HG03439 (cell line): ENCODE results near the gene C11orf54.
"Not testable (repeated sequence)": the region's sequence is repeated elsewhere in the genome, so short reads cannot be mapped to it uniquely, and the experiment has no call there.

Source experiments
- ATAC-seq: cut with Tn5 transposase; IDR thresholded peaks from one replicate; pipeline ENCODE4 v1.9.1; 2021; ENCODE audit warnings: mild to moderate bottlenecking, moderate library complexity; ENCODE audit not compliant: unreplicated experiment

C11orf54 gene

DNA sequence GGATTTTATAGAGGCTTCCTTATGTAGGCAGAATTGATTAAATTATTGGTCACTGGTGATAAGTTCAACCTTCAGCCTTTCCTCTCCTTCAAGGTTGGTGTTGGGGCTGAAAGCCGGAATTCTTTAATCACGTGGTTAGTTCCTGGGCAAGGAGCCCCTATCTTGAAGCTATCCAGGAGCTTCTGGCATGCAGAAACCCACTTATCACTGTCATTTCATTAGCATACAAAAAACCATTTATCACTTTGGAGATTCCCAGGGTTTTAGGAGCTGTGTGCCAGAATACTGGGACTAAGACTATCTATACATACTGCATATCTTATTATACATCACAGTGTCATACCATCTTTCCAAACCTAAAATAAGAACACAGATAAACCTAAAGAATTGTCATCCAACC lies 24.1 kb downstream of the C11orf54 start:
- no peak for ATAC-seq

DNA sequence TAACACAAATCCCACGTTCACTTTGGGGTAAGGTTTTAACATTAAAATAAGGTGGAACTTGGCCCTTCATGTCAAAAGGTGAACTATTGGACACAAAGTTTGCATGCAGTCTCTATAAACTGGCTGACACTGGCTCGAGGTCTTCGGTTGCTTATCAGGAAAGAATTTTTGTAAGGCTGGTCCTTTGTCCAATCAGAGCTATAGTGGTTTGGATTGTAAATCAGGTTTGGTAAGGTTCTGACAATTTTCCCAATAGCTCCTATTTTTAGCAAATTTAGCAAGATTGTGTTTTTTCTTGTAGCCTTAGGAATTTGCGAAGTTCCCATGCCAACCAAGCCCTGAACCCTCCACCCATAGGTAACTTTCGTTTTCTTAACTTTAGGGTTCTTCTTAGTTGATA lies 25.0 kb downstream of the C11orf54 start:
- no peak for ATAC-seq

DNA sequence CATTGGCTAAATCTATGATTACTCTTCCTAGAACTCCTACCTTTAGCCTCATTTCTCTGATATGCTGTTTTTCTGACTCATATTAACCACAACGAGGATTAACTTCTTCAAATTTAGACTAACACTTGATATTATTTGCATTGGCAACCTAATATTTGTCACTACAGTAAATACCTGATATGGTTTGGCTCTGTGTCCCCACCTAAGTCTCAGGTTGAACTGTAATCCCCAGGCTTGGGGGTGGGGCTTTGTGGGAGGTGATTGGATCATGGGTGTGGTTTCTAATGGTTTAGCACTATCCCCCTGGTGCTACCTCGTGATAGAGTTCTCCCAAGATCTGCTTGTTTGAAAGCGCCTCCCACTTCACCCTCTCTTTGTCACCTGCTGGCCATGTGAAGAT lies 25.5 kb downstream of the C11orf54 start:
- ATAC-seq = no peak

DNA sequence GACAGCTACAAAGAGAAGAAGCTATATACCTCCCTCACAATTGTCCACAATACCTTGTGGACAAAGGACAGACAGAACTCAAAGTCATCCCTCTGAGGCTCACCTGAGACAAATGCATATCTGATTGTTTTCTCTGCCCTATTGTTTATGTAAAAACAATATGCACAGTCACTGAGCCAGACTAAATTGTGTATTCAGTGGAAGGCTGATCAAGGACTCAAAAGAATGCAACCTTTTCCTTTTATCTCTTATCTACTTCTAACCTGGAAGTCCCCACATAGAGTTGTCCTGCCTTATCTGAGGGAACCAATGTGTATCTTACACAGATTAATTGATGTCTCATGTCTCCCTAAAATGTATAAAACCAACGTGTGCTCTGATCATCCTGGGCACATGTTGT lies 28.7 kb downstream of the C11orf54 start:
- ATAC-seq = no peak

DNA sequence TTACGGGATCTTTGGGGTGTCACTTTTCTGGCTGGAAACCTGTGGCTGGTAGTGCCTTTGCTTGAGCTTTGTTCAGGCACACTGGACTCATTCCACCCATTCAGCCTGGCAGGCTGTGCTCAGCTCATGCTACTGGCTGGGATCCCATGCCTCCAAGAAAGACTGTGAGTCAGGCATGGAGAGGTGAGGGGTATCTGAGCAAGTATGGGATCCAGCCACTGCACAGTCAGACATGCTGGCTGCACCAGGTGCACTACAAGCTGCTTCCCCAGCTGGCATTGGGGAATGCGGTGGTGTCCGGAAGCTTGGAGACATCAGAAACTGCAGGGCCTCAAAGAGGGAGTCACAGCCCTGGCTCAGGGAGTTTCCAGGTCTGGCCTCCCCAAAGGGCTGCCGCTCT lies 30.7 kb downstream of the C11orf54 start:
- no peak for ATAC-seq

DNA sequence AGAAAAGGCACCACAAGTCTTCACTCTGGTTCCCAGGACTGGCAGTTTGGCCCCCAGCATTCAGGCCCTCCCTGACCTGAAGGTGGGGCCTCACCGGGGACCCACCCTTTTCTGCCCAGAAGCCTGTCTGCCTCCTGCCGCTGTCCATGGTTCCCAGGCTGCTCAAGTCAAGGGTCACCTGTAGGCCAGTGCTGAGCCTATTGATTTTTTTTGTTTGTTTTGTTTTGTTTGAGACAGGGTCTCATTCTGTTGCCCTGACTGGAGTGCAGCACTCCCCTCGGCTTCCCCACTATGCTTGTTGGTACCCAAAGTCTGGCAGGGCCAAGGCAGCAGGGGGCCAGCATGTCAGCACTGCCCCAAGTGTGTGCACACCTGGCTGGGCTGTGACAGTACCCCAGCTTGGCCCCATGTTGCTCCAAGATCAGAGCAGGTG lies 31.6 kb downstream of the C11orf54 start:
- ATAC-seq = no peak

DNA sequence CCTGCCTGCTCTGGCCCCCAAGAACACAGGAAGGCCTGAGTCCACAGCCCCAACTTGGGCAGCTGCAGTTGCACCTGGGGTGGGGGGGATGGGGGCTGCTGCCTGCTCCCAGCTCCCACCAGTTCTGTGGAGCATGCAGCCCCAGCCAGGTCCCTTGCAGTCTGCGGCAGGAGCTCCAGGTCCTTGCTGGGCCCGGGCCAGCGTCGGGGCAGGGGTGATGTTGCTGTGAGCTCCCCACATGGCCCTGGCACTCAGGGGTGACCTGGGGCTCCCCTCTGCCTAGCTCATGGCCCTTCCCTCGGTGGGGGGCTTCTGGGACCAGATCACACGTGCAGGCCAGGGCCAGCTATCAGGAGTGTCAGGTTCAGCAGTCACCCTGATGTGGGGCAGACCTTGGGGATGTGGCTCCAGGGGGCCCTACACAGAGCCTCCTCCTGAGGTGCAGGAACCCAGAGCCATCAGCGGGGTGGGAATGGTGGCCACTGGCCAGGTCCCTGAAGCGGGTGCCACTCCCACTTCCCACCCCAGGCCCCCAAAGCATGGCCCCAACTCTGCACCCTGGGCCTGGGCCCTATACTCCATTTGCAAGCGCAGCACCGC lies 32.2 kb downstream of the C11orf54 start:
- ATAC-seq = no peak

DNA sequence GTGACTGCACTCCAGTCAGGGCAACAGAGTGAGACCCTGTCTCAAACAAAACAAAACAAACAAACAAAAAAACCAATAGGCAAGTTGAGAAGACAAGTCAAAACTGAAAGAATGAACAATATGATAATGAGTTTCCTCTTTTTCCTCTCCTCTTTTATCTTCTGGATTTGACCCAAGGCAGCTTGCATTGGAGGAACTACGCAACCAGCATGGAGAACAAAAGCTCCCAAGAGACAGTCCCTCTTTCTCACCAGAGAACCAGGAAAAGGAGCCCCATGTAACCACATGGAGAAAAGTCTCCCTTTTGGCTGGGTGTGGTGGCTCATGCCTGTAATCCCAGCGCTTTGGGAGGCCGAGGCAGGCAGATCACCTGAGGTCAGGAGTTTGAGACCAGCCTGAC lies 33.1 kb downstream of the C11orf54 start:
- not testable (repeated sequence) for ATAC-seq

DNA sequence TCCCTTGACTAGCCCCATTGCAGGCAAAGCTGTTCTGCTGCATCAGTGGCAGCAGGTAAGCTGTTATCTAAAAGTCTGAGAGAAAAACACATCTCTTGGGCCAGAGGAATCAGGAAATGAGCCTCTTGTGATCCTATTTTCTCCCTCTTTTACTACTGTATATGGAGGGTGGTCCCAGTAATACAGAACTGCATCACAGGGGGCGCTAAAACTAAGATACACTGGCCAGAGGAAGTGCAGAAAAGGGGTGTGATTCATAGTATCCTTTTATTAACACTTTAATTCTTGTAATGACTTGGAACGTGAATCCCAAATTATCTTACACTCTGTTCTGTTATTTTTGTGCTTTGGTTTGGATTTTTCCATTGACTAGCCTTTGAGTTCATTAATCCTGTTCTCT lies 33.8 kb downstream of the C11orf54 start:
- ATAC-seq = no peak

DNA sequence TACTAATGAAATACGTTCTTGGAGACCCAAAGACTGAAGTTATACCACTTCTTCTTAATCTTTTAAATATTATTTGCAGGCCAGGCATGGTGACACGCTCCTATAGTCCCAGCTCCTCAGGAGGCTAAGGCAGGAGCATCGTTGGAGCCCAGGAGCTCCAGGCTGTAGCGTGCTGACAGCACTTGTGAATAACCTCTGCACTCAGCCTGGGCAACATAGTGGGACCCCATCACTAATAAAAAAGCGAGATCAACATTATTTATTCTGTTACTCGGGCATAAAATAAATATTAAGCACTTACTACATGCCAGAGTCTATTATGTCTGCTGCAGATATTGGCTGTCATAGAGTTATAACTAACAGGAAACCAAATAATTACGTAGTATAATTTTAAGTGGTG lies 41.9 kb downstream of the C11orf54 start:
- ATAC-seq = no peak

DNA sequence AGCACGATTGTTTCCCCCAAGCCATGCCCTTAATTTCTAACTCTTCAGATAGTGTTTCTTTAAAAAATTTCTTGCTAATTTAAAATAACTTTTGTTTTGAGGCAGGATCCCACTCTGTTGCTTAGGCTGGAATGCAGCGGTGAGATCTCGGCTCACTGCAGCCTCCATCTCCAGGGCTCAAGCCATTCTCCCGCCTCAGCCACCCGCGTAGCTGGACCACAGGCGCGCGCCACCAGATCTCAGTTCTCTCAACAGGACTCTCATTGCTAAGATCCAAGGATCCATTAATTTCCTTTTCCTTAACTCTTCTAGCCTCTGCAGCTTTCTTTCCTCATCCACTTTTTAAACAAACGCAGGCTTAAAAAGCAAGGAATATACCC lies 42.3 kb downstream of the C11orf54 start:
- peak; percentile 48 for ATAC-seq

DNA sequence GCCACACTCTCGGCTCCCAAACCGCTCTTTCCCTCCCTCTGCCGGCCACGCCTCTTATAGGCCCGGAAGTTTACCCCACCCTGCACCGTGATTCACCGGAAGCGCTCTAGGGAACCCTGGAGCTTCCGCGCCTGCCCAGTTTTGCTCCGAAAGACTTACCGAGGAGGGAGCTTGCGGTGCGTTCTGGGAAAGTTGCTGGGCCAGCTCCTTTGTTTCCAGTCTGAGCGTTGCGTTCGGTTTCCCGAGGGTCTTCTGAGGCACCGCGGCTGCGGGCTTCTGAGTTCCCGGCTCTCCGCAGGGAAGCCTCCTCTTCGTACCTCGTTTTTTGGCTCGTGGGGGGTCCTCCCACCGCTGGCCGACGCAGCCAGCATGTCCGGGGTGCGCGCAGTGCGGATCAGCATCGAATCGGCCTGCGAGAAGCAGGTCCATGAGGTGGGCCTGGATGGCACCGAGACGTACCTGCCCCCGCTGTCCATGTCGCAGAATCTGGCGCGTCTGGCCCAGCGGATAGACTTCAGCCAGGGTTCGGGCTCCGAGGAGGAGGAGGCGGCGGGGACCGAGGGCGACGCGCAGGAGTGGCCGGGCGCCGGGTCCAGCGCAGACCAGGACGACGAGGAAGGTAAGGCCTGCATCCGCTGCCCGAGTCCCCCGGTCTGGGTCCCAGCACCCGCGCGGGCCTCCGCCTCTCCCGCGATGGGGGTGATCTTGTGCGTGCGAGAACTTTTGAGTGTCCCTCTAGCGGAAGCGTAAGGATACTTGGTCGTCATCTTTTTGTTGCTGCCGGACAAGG lies 42.9 kb downstream of the C11orf54 start, which contains the start of gene MED17:
MED17 (plus strand) TSS at position 138 of the 790 bp plus-strand sequence; CDS start at position 370, 232 bp downstream.
- ATAC-seq = peak; percentile 96

DNA sequence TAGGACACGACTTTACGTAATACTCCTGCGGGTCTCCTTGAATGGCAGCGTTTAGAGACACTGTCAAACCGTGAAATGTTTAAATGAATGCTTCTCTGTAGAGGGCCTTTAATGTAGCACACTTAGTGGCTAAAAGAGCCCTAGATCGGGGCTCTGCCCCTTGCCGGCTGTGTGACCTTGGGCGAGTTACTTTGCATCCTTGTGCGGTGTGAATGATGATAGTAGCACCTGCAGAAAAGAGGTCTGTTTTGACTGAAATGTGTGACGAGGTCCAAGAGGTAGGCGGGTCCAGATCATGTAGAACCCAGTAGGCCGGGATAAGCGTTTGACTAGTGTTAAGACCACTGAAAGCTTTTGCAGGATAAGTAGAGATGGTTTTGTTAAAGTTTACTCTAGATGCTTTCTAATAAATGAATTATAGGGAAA lies 43.5 kb downstream of the C11orf54 start:
- peak; percentile 33 for ATAC-seq

DNA sequence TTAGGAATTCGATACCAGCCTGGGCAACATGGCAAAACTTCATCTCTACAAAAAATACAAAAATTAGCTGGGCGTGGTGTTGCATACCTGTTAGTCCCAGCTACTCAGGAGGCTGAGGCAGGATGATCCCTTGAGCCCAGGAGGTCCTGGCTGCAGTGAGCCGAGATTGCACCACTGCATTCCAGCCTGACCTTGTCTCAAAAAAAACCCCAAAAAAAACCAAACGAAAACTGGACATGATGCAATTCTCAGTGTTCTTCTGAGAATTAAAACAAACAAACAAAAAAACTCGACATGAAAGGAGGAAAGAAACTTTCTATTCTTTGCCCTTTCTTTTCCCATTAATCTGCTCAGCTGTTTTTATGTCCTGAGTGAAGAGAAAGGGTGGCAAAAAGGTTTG lies 50.0 kb downstream of the C11orf54 start:
- no peak for ATAC-seq

DNA sequence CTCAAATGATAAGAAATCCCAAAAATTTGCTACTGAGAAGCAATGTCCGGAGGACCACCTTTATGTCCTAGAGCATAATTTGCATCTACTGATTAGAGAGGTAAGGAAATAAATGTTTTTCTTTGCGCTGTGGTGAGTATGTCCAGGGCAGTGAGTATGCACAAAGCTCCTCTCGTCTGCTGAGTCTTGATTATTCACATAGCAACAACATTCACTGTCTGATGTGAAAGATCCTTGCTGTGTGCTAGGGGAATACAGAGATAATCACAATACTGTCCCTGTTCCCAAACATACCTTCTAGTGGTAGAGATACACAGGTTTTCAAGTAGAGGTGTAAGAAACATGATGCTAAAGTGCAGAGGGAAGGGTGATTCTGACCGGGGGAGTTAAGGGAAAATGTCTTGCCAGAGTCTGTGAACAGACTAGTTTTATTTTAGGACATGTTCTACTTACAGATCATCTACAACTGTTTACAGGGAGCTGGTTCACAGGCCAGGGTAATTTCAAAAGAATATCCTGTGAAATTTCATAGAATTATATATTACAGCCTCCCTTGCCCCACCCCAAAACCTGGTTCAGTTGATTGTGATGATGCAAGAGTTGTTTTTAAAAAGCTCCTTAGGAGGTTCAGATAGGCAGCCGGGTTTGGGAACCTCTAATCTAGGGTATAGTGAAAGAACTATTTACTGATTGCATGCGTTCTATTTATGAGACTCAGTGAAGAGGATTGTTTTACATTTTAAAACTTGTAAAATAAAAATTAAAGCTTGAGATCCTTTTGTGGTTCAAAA lies 55.2 kb downstream of the C11orf54 start:
- ATAC-seq = no peak

DNA sequence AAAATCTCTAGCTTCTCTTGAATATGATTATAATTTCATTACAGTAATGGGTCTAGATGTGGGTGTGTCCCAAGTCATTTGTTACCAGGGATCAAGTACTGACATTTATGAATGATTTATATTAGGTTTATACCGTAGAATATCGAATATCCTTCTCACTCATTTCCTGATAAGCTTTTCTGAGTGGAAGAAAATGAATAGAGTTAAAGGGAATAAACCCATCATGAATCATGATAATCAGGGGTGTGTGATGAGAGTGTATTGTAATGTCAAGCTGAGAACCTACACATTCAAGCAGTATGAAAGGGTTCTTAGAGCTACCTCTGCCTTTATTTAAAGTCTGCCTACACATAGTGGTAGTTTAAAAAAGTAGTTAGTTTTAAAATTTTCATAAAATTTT lies 59.9 kb downstream of the C11orf54 start:
- ATAC-seq = no peak

DNA sequence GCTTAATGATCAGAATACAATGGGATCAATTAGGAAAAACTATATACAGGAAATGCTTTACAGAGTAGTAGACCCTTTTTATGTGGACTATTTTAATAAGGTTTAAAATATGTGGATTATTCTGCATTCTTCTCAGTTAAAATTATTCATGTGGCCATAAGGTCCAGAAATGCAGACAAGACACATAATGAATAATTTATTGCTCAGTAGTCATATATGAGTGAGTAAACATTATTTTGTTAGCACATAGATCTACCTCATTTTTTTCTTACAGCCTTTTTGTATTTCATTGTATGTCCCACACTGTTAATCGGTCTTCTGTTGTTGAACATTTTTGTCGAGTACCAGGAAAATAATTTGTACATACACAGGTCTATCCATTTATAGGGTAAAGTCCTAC lies 63.4 kb downstream of the C11orf54 start:
- ATAC-seq = no peak

DNA sequence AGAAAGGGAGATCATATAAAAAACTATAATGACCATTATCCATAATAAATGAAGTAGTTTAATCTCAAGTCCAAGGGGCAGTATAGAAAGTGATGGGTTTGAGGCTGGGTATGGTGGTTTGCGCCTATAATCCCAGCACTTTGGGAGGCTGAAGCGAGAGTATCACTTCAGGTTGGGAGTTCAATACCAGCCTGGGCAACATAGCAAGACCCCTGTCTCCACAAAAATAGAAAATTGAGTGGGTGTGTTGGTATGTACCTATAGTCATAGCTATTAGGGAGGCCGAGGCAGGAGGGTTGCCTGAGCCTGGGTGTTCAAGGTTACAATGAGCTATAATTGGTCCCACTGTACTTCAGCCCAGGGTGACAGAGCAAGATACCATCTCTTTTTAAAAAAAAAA lies 66.5 kb downstream of the C11orf54 start:
- no peak for ATAC-seq

DNA sequence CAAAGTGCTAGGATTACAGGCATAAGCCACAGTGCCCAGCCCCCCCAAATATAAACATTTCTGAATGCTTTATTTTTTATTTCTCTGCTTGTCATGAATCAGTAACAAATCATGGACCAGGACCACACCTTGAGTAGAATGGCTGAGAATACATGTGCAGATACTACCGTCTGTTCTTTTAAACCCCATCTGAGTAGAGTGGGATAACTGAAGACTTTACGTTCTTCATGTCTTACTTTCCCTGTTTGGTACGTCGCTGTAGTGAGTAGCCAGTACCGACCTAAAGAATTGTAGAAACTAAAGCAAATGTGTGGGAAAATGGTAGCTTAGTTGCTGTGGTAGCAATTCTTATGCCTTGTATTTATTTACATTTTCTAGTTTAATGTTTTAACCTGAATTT lies 72.5 kb downstream of the C11orf54 start:
- no peak for ATAC-seq
